K562 (cell line): ENCODE measurements around the gene RBL1. TPM values are rescaled to one million over a fixed set of nuclear protein-coding genes. Genes with fewer than 3 reads are reported as not detected.

Experiments used
- BCOR ChIP-seq: fragments of 450-650 bp; IDR thresholded peaks from 2 replicates; pipeline ENCODE4 v1.6.1; 2016
- COPS2 ChIP-seq: fragments of 450-650 bp; conservative IDR thresholded peaks from 2 replicates; pipeline ENCODE4 v1.6.1; 2016; ENCODE audit warnings: mild to moderate bottlenecking, moderate library complexity
- CREB3L1 ChIP-seq: fragments of 450-650 bp; IDR thresholded peaks from 2 replicates; pipeline ENCODE4 v1.6.1; 2014; ENCODE audit warnings: low read depth, mild to moderate bottlenecking, moderate library complexity, borderline replicate concordance
- E2F3 ChIP-seq: fragments of 250-450 bp; sonication (Bioruptor Pico); IDR thresholded peaks from 2 replicates; pipeline ENCODE4 v1.4.0; 2020; ENCODE audit warnings: mild to moderate bottlenecking
- FOXA1 ChIP-seq: fragments of 450-650 bp; IDR thresholded peaks from 2 replicates; pipeline ENCODE4 v1.6.1; 2016; ENCODE audit warnings: mild to moderate bottlenecking, borderline replicate concordance
- GABPA ChIP-seq: fragments of 200-800 bp; sonication (Bioruptor generic); conservative IDR thresholded peaks from 2 replicates; pipeline ENCODE4 v1.6.1; 2016; ENCODE audit warnings: low read depth, missing genetic modification characterization, missing compliant biosample characterization
- GABPB1 ChIP-seq: sonication (generic); formaldehyde crosslinking; IDR thresholded peaks from 2 replicates; pipeline ENCODE4 v1.8.0; 2022; ENCODE audit warnings: mild to moderate bottlenecking, missing genetic modification reagents
- GTF3C2 ChIP-seq: IDR thresholded peaks from 3 replicates; pipeline ENCODE4 v1.6.1; 2011; ENCODE audit warnings: borderline replicate concordance, mild to moderate bottlenecking, moderate library complexity; ENCODE audit not compliant: insufficient read length; ENCODE audit errors: extremely low read depth
- HNRNPH1 ChIP-seq: fragments of 200-400 bp; formaldehyde crosslinking; optimal IDR thresholded peaks from 2 replicates; pipeline ENCODE3; 2017; ENCODE audit warnings: low read depth, mild to moderate bottlenecking, low read length, moderate library complexity
- KDM2B ChIP-seq: fragments of 250-450 bp; sonication (Bioruptor Pico); IDR thresholded peaks from 2 replicates; pipeline ENCODE4 v1.8.0; 2021; ENCODE audit warnings: mild to moderate bottlenecking, moderate library complexity
- MCM2 ChIP-seq: fragments of 450-650 bp; IDR thresholded peaks from 2 replicates; pipeline ENCODE4 v1.6.1; 2017; ENCODE audit warnings: low read depth, mild to moderate bottlenecking
- MECOM ChIP-seq: fragments of 250-450 bp; sonication (Bioruptor Pico); IDR thresholded peaks from 2 replicates; pipeline ENCODE4 v1.8.0; 2022; ENCODE audit warnings: inconsistent platforms
- PCBP1 ChIP-seq: fragments of 200-400 bp; formaldehyde crosslinking; IDR thresholded peaks from 2 replicates; pipeline ENCODE4 v1.6.1; 2018; ENCODE audit warnings: mild to moderate bottlenecking, low read depth, low read length; ENCODE audit not compliant: poor library complexity, severe bottlenecking
- TFE3 ChIP-seq: fragments of 450-650 bp; formaldehyde crosslinking; IDR thresholded peaks from 2 replicates; pipeline ENCODE4 v1.4.0; 2020; ENCODE audit warnings: mild to moderate bottlenecking, mixed read lengths
- TGIF2 ChIP-seq: sonication (generic); formaldehyde crosslinking; IDR thresholded peaks from 2 replicates; pipeline ENCODE4 v1.8.1; 2022; ENCODE audit warnings: mild to moderate bottlenecking, missing genetic modification reagents, moderate library complexity
- ZBTB5 ChIP-seq: fragments of 450-650 bp; IDR thresholded peaks from 2 replicates; pipeline ENCODE4 v1.6.1; 2017; ENCODE audit warnings: antibody characterized with exemption
- ZNF436 ChIP-seq: fragments of 250-450, 450-650 bp; sonication (Bioruptor Pico); formaldehyde crosslinking; IDR thresholded peaks from 2 replicates; pipeline ENCODE4 v1.7.0; 2020; ENCODE audit warnings: mild to moderate bottlenecking
- ZNF512 ChIP-seq: IDR thresholded peaks from 2 replicates; pipeline ENCODE4 v1.6.1; 2016; ENCODE audit warnings: missing genetic modification characterization, missing compliant biosample characterization
- polyA plus RNA-seq, 8 experiments: library from polyadenylated mRNA; depleted of rRNA in 4 of 8; stranded (reverse) in 5 of 8; unstranded in 3 of 8; fragments of >200 nt; fragmentation: Nextera tagmentation in 2 of 8; fragmentation: Illumina TruSeq in 1 of 8; extraction: Ambion mirVana in 2 of 8; extraction: Trizol in 1 of 8; gene quantifications; 2 replicates each; pipeline versions ENCODE4 v1.2.1 to v1.2.3, GENCODE V29; 2011 to 2014; ENCODE audit warnings: inconsistent platforms in 1 of 8, missing spikeins in 1 of 8
- total RNA-seq, 7 experiments: library from RNA; depleted of rRNA in 6 of 7; stranded (reverse); fragments of >200 nt in 6 of 7; fragmentation: Illumina TruSeq in 2 of 7; extraction: Trizol in 2 of 7; gene quantifications; 2 replicates each; pipeline versions ENCODE4 v1.2.1 to v1.2.3, GENCODE V29; 2011 to 2021; ENCODE audit warnings: low replicate concordance in 1 of 7

Gene RBL1
- total and polyA plus RNA-seq, 9 of the 15 experiments (the other 6 are each of a cell fraction or from before 2014, with no cell fraction given): 4.0 to 25.9 (median 15.6) TPM

- TF ChIP-seq CREB3L1: peak; percentile 97
- no peak for TF ChIP-seq MCM2
- peak; percentile 99 for TF ChIP-seq PCBP1
- peak; percentile 72 for TF ChIP-seq GABPA
- peak; percentile 60; the same call in 1 of the 2 replicates for TF ChIP-seq MECOM (CRISPR knock-in tag)
- TF ChIP-seq KDM2B (CRISPR knock-in tag): no peak
- no peak for TF ChIP-seq TFE3 (CRISPR knock-in tag)
- no peak for TF ChIP-seq FOXA1
- peak; percentile 100 for TF ChIP-seq E2F3 (CRISPR knock-in tag)
- no peak for TF ChIP-seq COPS2
- peak; percentile 92; the same call in 1 of the 2 replicates for TF ChIP-seq TGIF2 (CRISPR knock-in tag)
- TF ChIP-seq ZNF512 (tag): no peak
- TF ChIP-seq HNRNPH1: no peak
- TF ChIP-seq ZNF436 (CRISPR knock-in tag): no peak
- TF ChIP-seq BCOR: peak; percentile 72; the same call in 1 of the 2 replicates
- peak; percentile 88 for TF ChIP-seq GABPB1 (CRISPR knock-in tag)
- no peak for TF ChIP-seq ZBTB5
- no peak for TF ChIP-seq GTF3C2
Measured at GRCh38 chr20:37095599-37096414, at the start of gene RBL1 (continued).
